GM21367 (cell line): ENCODE data around the gene PAX8.

Experiments
- ATAC-seq: cut with Tn5 transposase; IDR thresholded peaks from one replicate; pipeline ENCODE4 v1.9.1; 2021; ENCODE audit not compliant: unreplicated experiment

Gene PAX8

DNA sequence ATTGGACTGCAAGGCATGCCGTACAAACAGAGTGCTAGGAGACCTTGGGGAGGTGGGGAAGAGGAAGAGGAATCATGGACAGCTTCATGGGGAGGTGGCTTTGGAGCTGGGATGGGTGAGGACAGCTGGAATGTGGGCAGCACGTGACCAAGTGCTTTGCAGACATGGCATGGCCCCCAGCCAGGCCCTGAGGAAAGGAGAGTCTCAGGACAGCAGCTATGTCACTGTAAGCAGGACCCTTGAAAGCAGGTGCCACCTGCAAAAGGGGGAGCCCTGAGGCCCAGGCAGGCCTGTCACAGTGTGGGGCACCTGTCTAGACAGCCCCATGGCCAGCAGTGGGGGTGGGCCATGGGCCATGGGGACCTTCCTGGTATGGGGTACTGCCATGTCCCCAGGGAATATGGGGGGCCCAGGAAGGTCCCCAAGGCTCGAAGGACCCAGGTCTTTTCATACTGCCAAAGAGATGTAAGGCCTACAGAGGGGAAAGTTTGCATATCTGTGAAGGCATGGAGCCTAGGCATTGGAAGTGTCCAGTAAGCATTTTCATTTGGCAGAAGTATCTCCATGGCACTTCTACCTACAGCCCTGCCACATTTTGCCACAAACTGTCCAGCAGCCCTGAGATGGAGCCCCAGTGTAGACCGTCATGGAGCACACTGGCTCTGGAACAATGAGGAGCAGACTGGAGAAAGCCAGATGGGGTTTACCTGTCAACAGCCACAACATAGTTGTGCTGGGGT is 9.9 kb downstream of the PAX8 start:
- ATAC-seq, result no peak

DNA sequence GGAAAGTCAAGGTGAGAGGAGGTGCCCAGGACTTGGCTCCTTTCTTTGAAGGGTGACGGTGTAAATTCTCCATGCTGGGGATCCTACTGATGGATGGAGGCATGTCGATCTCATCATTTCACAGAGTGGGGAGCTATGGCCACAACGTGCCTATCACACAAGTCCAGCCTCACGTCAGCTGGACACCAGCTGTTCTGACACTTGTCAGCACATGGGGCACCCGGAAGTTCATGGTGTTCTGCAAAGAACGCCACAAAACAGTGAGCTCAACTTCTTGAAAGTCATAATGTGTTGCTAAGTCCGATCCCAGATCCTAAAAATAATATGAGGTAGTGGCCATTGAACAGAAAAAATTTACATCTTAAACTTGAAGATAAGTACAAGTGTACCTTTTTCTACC is 12.3 kb downstream of the PAX8 start:
- ATAC-seq, result no peak

DNA sequence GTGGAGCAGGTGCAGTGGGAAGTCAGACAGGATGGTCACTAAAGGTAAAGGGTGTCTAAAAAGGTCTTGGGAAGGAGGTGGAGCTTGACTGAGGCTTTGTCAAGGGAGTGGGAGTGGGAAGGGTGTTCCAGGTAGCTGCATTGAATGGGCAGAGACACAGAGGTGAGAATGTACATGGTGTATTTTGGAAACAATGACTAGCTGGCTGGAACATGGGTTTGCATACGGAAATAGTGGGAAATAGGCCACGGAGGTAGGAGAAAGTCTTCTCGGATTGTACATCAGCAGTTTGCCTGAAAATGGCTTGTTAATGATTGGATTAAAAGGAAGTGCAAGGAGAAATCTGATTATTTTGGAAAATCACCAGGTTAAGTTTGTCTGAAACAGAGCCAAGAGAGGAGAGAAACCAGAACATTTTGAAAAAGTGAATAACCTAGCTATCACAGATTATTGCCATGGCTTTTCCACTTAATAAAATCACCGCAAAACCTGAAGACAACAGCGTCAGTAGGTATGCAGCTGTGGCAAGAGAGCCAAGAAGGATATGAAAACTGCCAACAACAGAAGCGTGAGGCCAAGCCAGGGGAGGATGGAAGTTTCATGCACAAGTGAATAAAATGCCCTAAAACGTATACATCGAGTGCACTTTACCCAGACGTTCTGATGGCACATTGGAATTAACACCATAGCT is 13.9 kb downstream of the PAX8 start:
- no peak for ATAC-seq

DNA sequence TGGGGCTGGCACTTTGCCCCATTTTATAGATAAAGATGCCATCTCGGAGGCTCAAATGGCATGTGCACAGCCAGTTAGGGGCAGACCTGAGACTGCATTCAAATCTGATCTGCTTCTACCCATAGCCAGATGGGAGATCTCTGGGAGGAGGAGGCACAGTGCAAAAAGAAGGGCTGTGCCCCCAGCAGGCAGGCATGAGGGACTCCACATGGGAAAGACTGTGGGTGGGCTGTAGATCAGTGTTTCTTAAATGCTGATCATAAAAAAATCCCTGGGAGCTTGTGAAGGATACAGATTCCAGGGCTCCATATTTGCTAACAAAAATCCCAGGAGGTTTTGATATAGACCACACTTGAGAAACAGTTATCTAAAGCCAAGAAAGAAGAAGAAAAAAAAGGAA is 15.2 kb downstream of the PAX8 start:
- no peak for ATAC-seq

DNA sequence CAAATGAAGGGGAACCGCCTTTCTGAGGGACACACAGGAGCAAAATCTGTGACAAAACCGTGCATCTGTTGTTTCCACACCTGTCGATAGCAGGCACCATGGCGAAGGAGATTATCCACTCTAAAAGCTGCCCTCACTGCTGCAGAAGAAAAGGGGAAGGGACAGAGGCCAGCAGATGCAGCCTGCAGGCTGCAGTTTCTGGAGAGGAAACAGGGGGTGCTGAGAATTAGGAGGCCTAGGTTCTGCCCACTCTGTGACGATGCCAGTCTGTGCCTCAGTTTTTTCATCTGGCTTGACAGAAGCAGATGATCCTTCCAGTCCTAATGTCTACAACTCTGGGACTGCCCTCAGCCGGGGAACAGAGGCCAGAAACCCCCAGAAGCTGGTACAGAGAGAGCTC is 17.7 kb downstream of the PAX8 start:
- no peak for ATAC-seq

DNA sequence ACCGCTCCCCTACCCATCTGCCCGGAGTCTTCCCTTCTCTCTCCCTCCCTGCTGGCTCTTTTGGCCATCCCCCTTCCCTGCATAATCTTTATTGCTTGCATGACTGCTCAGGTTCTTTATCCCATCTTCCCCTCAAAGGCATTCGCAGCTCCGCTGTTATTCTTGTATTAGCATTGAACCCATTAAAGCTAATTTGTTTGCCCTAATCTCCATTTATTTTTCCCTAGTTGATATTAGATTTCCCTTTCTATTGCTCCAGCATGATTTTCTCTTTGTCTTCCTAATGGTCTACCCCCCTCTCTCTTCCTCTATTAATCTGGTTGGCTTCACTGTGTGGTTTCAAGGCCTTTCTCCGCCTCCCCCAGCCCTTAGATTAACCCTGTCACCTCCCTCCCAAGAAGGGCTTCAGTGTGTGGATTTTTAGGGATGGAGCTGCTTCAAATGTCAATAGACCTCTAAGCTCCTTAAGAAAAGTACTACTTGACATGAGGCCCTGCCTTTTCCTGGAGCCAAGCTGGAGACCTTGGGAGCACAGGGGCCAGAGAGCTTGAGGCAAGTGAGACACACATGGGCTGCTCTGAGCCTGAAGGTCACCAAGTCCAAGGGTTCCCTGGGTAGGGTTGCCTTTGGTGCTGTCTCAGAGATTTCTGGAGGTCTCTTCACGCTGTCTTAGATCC is 20.1 kb downstream of the PAX8 start:
- no peak for ATAC-seq

DNA sequence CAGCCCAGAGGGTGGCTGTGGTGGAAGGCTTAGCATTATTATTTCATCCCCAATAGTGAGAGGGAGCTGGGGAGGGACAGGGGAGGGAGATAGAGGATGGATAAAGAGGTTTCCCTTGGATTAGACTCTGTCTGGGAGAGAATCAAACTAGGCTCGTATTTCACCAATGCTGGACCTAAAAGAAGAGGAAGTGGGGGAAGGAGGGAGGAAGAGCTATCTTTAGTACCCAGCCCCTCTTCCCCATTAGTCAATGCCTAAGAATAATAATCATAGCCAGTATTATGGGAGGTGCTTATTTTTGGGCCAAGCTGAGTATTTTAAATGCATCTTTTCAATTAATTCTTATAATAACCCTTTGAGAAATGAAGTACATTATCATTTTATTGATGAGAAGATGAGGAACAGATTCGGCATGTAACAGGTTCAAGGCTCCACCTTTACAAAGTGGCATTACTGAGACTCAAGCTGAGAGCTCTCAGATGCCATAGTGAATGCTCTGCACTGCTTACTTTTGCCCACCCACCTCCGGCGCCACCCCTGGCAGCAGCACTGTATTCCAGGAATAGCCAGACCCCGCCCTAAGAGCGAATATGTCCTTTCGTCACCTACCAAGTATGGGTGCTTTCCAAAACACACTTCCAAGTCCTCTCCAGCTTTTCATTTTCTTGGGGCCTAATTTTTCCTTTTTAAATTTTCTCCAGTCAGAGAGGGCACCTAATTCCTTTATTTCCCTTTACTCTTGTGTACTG is 21.0 kb downstream of the PAX8 start:
- ATAC-seq, result no peak

DNA sequence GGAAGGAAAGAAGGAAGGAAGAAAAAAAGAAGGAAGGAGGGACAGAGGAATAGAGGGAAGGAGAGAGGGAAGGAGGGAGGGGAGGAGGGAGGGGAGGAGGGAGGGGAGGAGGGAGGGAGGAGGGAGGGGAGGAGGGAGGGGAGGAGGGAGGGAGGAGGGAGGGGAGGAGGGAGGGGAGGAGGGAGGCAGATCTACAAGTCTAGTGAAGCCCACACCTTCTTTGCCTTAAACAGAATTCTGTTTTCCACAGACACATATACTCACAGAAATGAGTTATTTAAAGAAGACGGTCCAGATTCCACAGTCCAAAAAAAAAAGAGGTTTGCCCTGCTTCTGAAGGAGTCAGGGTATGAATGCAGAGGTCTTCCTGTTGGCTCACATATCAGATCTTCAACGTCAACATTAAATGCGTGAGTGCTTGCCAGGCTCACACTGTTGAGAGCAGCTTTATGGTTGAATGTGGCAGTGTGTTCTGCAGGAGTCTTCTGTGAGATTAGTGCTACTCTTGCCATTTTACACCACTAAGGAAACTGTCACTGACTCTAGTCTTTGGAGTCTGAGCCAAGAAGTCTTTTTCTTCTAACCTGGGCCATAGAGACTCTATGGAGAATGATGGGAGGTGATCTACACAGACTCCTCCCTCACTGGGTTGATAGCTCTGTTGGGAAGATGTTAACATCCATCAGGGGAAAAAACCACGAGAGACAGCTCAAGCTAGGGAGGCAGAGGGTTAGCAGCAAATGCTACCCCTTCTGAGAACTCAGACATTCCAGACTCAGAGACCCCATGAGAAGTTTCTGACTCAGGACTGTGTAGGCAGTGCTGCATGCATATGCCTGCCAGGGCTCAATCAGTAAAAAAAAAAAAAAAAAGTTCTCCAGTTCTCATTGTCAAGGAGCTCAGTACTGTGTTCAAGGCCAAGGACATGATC is 23.3 kb downstream of the PAX8 start:
- ATAC-seq, result no peak

DNA sequence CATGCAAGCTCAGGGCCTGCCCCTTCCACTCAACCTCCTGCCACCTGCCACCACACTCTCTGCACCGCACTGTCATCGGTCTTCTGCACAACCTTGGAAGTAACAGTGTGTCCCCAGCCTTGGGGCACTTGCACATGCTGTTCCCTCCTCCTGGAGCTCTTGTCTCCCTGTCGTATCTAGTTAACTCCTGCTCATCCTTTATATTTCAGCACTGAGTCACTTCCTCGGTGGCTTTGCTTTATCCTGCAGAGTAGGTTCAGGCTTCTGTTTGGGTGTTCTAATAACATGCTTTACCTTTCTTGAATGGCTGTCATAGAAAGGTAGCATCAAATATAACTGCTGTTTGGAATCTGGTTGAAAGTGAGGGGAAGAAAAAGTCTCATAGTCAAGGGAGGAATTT is 25.3 kb downstream of the PAX8 start:
- no peak for ATAC-seq

DNA sequence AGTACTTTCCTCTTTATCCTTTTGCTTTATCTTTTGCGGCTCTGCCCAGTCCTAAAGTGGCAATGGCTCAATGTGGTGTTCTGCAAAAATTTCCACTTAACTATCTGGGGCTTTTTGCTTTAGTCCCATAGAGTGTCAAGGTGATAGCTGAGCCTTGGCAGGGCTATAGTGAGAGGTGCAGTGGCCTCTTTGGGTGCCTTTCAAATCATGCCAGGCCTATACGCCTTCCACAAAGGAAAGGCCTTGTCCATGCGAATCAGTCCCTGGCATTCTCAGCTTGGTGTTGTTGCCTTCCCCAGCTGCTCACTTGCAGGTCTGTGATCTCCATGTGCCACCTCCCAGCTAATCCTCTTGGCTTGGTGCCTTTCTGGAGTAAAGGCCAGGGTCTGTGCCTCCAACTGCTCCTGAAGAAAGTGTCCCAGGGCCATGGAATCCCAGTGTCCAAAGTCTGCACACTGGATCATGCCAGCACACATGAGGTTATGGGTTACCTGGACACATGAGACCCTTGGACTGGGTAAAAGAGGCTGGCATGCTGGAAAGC is 26.6 kb downstream of the PAX8 start:
- no peak for ATAC-seq

DNA sequence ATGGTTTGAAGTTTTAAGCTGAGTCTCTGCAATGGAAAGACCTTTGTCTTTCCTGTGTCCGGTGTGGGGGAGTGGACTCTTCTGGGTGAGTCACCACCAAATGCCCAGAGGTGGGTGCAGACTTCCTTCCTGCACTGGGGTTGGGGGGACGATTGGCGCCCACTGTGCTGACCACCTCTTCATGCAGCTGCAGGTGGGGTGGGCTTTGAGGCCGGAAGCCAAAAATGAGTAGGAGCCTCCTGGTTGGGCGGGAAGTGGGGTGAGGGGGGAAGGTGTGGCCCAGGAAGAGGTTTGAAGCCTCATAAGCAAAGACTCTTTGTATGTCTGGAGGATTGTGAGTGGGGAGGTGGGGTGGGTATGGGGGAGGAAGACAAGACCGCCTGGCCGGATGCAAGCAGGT is 27.6 kb downstream of the PAX8 start:
- no peak for ATAC-seq

DNA sequence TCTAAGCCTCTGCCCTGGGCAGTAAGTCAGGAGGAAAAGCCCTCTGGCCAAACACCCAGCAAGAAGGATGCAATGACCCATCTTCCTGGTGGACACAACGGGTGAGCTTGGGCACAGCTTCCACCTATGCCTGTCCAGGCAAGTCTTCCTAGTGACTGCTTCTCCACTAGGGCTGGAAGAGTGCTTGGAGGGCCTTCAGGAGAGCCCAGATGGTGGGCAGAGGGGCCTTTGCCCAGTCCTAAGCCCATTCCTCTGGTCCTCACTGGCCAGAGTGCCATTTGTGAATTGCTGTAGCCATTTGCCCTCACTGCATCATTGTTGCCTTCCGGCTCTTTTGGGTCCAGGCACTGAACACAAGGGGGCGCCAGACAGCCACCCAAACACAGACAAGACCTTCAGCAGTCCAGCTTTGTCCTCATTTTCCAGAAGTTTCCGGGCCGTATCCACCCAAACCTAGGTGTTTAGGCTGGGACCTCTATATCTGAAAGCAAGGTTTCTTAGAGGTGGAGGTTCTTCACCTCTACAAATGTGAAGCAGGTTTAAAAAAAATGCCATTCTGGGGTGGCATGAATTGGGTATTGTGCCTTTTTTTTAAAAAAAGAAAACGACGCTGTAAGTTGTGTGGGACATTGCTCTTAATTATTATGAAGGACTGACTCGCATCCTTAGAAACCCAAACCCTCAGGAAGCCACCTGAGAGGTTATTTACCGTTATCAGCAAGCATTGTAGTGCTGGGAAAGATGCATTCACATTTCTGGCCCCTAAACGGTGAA is 29.5 kb downstream of the PAX8 start:
- ATAC-seq, result no peak

DNA sequence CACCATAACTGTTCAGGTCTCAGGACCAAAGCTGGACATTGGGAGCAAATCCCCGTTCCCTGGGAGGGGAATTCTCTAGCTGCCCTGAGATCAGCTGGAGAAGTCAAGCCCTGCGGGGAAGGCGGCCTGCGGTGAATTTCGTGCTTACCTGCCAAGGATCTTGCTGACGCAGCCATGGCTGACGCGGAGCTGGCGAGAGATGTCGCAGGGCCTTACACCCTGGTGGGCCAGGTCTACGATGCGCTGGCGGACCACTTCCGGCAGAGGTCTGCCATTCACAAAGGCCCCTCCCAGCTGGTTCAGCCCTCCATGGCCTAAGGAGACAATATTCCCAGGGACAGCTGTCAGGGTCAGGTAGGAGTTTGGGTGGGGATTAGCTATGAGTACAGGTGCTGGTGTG is 32.1 kb downstream of the PAX8 start:
- ATAC-seq, result no peak

DNA sequence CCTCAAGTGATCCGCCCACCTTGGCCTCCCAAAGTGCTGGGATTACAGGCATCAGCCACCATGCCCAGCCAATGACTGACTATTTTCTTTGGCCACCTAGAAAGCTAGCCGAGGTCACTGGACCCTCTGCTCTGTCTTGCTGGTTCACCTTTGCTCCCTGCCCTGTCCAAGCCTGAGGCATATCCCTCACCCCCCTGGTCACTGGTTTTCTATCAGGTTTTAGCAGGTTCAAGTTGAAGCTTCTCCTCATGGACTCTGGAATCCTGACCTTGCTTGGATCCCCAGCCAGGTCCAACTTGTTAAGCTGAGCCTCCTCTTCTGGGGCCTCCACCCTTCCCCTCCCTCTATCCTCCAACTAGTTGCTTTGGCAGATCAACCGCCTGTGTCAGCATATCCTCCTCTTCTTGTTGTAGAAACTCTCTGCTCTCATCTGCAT is 33.4 kb downstream of the PAX8 start:
- ATAC-seq, result no peak

DNA sequence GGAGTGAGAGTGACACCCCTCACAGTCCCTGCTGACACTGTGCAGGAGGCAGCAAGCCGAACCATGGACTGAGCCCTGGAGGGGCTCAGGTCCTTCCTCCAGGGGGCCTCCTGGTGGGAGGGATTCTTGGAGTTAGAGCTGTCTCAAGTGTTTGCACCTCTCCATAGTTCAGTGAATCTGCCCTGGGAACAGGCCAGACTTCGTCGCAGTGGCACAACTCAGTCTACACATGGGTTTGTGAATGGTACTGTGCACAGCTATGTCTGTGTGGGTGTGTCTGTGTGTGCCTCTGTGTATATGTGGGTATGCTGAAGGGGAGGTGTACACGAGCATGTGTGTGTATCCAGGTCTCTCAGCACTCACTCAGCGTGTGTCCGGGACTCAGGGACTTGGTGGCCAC is 36.4 kb downstream of the PAX8 start:
- ATAC-seq, result no peak

DNA sequence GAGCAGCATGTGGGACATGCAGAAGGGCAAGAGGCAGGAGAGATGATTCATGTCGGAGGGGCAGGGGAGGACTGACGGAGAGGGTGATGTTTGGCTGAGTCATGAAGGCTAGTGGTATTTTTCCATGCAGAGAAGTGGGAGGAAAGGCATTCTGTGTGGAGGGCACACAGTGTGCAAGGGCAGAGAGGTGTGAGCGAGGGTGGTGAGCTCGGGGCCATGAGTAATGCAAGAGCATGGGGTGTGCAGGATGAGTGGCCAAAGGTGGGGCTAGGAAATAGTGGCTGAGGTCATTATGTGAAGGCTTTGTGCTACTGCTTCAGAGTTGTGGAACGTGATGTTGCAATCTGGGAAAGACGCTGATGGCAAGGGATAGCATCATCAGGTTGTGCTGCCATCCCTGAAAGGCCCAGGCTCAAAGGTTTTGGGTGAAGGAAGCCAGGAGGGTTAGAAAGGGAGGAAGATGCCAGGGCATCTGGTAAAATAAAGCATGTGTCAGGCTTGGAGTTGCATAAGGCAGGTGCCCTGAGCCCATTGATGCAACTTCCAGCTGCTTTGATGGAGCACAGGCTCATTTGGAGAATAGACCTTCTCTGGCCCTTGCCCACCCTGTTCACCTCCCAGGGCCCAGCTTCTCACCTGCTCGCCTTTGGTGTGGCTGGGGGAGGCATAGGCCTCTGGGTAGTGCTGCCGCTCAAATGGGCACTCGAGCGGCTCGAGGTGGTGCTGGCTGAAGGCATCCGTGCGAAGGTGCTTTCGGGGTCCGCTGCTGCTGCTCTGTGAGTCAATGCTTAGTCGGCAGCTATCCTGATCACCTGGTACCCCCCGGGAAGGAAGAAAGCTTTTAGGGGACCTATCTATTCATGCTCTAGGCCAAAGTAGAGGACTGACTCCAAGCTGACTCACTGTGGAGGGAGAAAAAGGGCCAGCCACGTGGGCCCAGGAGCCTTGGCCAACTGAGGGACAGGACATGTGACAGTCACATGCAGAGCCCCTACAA is 37.5 kb downstream of the PAX8 start:
- no peak for ATAC-seq

DNA sequence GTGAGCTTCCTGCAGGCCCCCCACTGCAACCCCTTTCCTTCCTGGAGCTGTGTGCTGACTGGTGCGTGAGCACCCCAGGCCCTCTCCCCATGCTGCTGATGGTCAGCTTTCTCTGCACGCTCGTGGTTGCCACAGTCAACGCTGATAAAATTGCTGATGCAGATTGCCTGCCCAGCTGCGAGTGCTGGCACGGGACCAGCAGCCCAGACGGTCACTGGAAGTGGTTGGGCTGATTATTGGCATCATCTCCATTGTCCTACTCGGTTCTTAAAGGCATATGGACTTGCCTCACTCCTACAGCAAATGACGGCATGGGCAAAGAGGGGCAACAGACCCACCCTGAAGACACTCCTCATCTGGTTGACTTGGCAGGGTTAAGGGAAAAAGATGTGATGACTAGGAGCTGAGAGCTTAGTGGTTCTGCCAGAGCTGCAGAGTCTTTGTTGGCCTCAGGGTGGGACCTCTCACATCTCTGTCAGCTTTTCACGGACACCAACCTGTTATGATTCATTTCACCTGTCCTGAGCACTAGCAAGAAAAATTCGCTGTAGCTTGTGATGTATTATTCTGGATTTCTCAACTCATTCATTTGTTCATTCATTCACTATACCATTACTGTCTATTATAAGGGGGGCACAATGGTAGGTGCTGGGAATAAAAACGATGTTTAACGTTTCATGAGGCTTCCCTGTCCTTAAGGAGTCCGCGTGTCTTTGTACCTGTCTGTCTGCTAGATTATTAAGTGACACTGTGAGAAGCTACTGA is 38.4 kb downstream of the PAX8 start:
- no peak for ATAC-seq
